Endothelial cell of umbilical vein (primary cell): ENCODE results near the gene PSMB2. TPM values are rescaled to one million over a fixed set of nuclear protein-coding genes. Genes with fewer than 3 reads are reported as not detected.

Source experiments
- BruUV-seq: library from RNA; stranded (reverse); fragments of 400-500 nt; replicated peaks from 2 replicates; lab custom pipeline; 2021; lab: Mats Ljungman, UMichigan
- CTCF ChIA-PET: fragments of 300-600, 350-600 bp; sonication (Branson Sonifier 250); formaldehyde crosslinking; loops from one replicate; lab custom pipeline; 2021; ENCODE audit warnings: antibody characterized with exemption, inconsistent platforms; lab: Charles Lee
- POLR2A ChIA-PET: fragments of 300-600, 350-600 bp; sonication (Branson Sonifier 250); formaldehyde crosslinking; loops from one replicate; lab custom pipeline; 2021; ENCODE audit warnings: antibody characterized with exemption, inconsistent platforms; lab: Charles Lee
- DNase-seq: peaks from one replicate; pipeline ENCODE4 v3.0.0-alpha.2; 2011; ENCODE audit warnings: low read depth, low spot score
- FAIRE-seq: peaks from 2 replicates; lab custom pipeline; 2011; peaks lifted over from hg19 to GRCh38; lab: Jason Lieb, UNC
- H2AFZ ChIP-seq: 2 replicates; pipeline ENCODE4 v1.6.0; 2012; ENCODE audit warnings: low read depth, low read length, control low read depth, inconsistent platforms
- H3K27ac ChIP-seq: 2 replicates; pipeline ENCODE4 v1.5.1; 2011; ENCODE audit warnings: low read depth, mild to moderate bottlenecking, control low read depth, low read length, moderate library complexity; ENCODE audit not compliant: insufficient read depth
- H3K27me3 ChIP-seq, 2 experiments: 2 replicates each; pipeline versions ENCODE4 v1.6.0 to v1.6.1; 2011; ENCODE audit warnings: low read length in 2 of 2, mixed read lengths in 1 of 2; ENCODE audit not compliant: control insufficient read depth in 2 of 2, insufficient read depth in 2 of 2
- H3K36me3 ChIP-seq, 2 experiments: 2 replicates in 1 of 2; 3 replicates in 1 of 2; pipeline ENCODE4 v1.5.1; 2011; ENCODE audit warnings: low read length in 2 of 2, mild to moderate bottlenecking in 1 of 2, moderate library complexity in 1 of 2; ENCODE audit not compliant: control insufficient read depth in 2 of 2, insufficient read depth in 2 of 2; ENCODE audit errors: extremely low read depth in 1 of 2
- H3K4me1 ChIP-seq: 3 replicates; pipeline ENCODE4 v1.5.1; 2011; ENCODE audit warnings: mild to moderate bottlenecking, low read length; ENCODE audit not compliant: control insufficient read depth, insufficient read depth; ENCODE audit errors: extremely low read depth
- H3K4me2 ChIP-seq: 2 replicates; pipeline ENCODE4 v1.6.1; 2011; ENCODE audit warnings: low read length, control low read depth, mixed read lengths; ENCODE audit not compliant: insufficient read depth
- H3K4me3 ChIP-seq, 3 experiments: fragments of 200-600 bp in 1 of 3; sonication (generic), shearing (Covaris generic) in 1 of 3; replicated peaks in 1 of 3; 2 replicates each; pipeline ENCODE4 v1.5.1; 2011 to 2016; ENCODE audit warnings: control low read depth in 3 of 3, low read length in 3 of 3, mild to moderate bottlenecking in 2 of 3, inconsistent platforms in 1 of 3, low read depth in 1 of 3, moderate library complexity in 1 of 3; ENCODE audit not compliant: insufficient read depth in 1 of 3
- H3K79me2 ChIP-seq: 2 replicates; pipeline ENCODE4 v1.6.0; 2012; ENCODE audit warnings: low read length, inconsistent platforms; ENCODE audit not compliant: control insufficient read depth, insufficient read depth
- H3K9ac ChIP-seq: replicated peaks from 2 replicates; pipeline ENCODE3; 2011; ENCODE audit warnings: low read length, control low read depth; ENCODE audit not compliant: insufficient read depth; ENCODE audit errors: extremely low read depth
- H3K9me1 ChIP-seq: replicated peaks from 3 replicates; pipeline ENCODE4 v1.6.0; 2011; ENCODE audit warnings: mild to moderate bottlenecking, low read length; ENCODE audit not compliant: control insufficient read depth, insufficient read depth; ENCODE audit errors: extremely low read depth
- H3K9me3 ChIP-seq: replicated peaks from 2 replicates; pipeline ENCODE4 v1.5.1; 2012; ENCODE audit warnings: low read length, inconsistent platforms; ENCODE audit not compliant: control insufficient read depth, insufficient read depth
- H4K20me1 ChIP-seq: replicated peaks from 2 replicates; pipeline ENCODE3; 2011; ENCODE audit warnings: mild to moderate bottlenecking, low read length; ENCODE audit not compliant: control insufficient read depth, insufficient read depth; ENCODE audit errors: extremely low read depth
- CTCF ChIP-seq, 2 donors: IDR thresholded peaks; 1 replicate in 1 of 2; 2 replicates in 1 of 2; pipeline ENCODE4 v1.5.1; 2011; ENCODE audit warnings: low read length in 2 of 2, mild to moderate bottlenecking in 2 of 2, moderate library complexity in 2 of 2, control low read depth in 1 of 2, inconsistent platforms in 1 of 2, low read depth in 1 of 2; ENCODE audit not compliant: insufficient read depth in 1 of 2; ENCODE audit errors: extremely low read depth in 1 of 2
- EZH2 ChIP-seq: IDR thresholded peaks from 2 replicates; pipeline ENCODE4 v1.6.1; 2012; ENCODE audit warnings: borderline replicate concordance, low read depth, mild to moderate bottlenecking, moderate library complexity, low read length, inconsistent platforms; ENCODE audit not compliant: severe bottlenecking
- FOS ChIP-seq: IDR thresholded peaks from 2 replicates; pipeline ENCODE4 v1.6.1; 2011; ENCODE audit warnings: mild to moderate bottlenecking, low read length, moderate library complexity, borderline replicate concordance; ENCODE audit not compliant: insufficient read depth
- GATA2 ChIP-seq: IDR thresholded peaks from 2 replicates; pipeline ENCODE4 v1.7.0; 2011; ENCODE audit warnings: low read depth, mild to moderate bottlenecking, moderate library complexity, mixed read lengths, low read length; ENCODE audit not compliant: insufficient read length, insufficient read depth
- JUN ChIP-seq: IDR thresholded peaks from 2 replicates; pipeline ENCODE4 v1.6.1; 2011; ENCODE audit warnings: borderline replicate concordance, low read depth; ENCODE audit not compliant: insufficient read length, insufficient read depth
- MAX ChIP-seq: IDR thresholded peaks from 2 replicates; pipeline ENCODE4 v1.6.1; 2011; ENCODE audit not compliant: insufficient read depth, insufficient read length
- MYC ChIP-seq: IDR thresholded peaks from one replicate; pipeline ENCODE4 v1.6.1; 2011; ENCODE audit warnings: mild to moderate bottlenecking, low read depth, low read length
- POLR2A ChIP-seq: IDR thresholded peaks from 2 replicates; pipeline ENCODE4 v1.6.1; 2012; ENCODE audit warnings: low read depth, mild to moderate bottlenecking, control low read depth, low read length
- POLR2AphosphoS5 ChIP-seq: IDR thresholded peaks from 2 replicates; pipeline ENCODE4 v1.6.1; 2012; ENCODE audit warnings: low read depth, mild to moderate bottlenecking, control low read depth, low read length, moderate library complexity; ENCODE audit not compliant: insufficient read depth
- dilution Hi-C: fragments of 300-500 bp; cut with MboI; formaldehyde crosslinking; loops from one replicate; pipeline ENCODE4 v1.15.0; 2019; ENCODE audit warnings: low sequenced_read_pairs; ENCODE audit not compliant: extremely low pct_ligation_motif_present
- intact Hi-C: fragments of 100-400 bp; cut with micrococcal nuclease; formaldehyde crosslinking; loops from one replicate; pipeline ENCODE4 v1.10.0; 2022
- polyA plus RNA-seq, 4 experiments: library from polyadenylated mRNA; depleted of rRNA in 3 of 4; stranded (reverse) in 3 of 4; unstranded in 1 of 4; fragments of >200 nt; gene quantifications; 2 replicates each; pipeline versions ENCODE4 v1.2.1 to v1.2.3, GENCODE V29; 2011 to 2012; ENCODE audit warnings: missing spikeins in 1 of 4
- total RNA-seq: library from RNA; stranded (reverse); gene quantifications from 2 replicates; pipeline ENCODE4 v1.2.3, GENCODE V29; 2021

PSMB2 gene
- total and polyA plus RNA-seq, 2 donors (not counting 3 experiments of a cell fraction or from before 2014, with no cell fraction given): 93.6 to 118 TPM

- no peak for FAIRE-seq
- H3K27ac ChIP-seq: no peak overlapping the region
- dilution Hi-C loops (no loop called here), intact Hi-C loops (no loop called here)
- no peaks in the 10 kb centered on the region for H3K79me2 ChIP-seq
- no peak overlapping the region for H3K4me2 ChIP-seq
- H3K4me1 ChIP-seq: no peaks in the 10 kb centered on the region
- no peaks in the 10 kb centered on the region for H3K9me3 ChIP-seq
- no peak overlapping the region for H3K4me3 ChIP-seq
- BruUV-seq: no TSS peak
- H3K36me3 ChIP-seq: no peaks in the 10 kb centered on the region
- H3K27me3 ChIP-seq: peaks cover 43% of the 10 kb centered on the region in 2 experiments
- ChIA-PET CTCF (no interaction called here), POLR2A (no interaction called here)
- no peaks in the 10 kb centered on the region for H3K9me1 ChIP-seq
- H2AFZ ChIP-seq: no peak overlapping the region
- H4K20me1 ChIP-seq: no peaks in the 10 kb centered on the region
- TF ChIP-seq FOS (no peak), EZH2 (no peak), JUN (no peak), POLR2A (no peak)
- no peak overlapping the region for H3K9ac ChIP-seq
- no peak for DNase-seq
Observed at GRCh38 chr1:35683012-35683411, 41.7 kb upstream of the PSMB2 start.

- no TSS peak for BruUV-seq
- Histone ChIP-seq H3K4me3 (no peak overlapping the region), H3K79me2 (no peaks in the 10 kb centered on the region), H2AFZ (no peak overlapping the region), H4K20me1 (no peaks in the 10 kb centered on the region), H3K9me1 (no peaks in the 10 kb centered on the region), H3K4me1 (no peaks in the 10 kb centered on the region), H3K36me3 (no peaks in the 10 kb centered on the region), H3K9me3 (no peaks in the 10 kb centered on the region), H3K9ac (no peak overlapping the region), H3K27ac (no peak overlapping the region), H3K27me3 (peaks cover 30 to 35% of the 10 kb centered on the region in 2 experiments), H3K4me2 (no peak overlapping the region)
- intact Hi-C loops: no loop called here
- dilution Hi-C loops: no loop called here
- no peak for TF ChIP-seq MYC
- TF ChIP-seq CTCF (IDR thresholded peaks at IDR 0.05; ENCODE audit: extremely low read depth in 1 of 2, insufficient read depth in 1 of 2, low read depth in 1 of 2, low read length in 2 of 2): no peak
- no peak for TF ChIP-seq MAX
- no peak for TF ChIP-seq JUN
- no peak for TF ChIP-seq POLR2AphosphoS5
- no peak for TF ChIP-seq GATA2
- TF ChIP-seq EZH2: no peak
- TF ChIP-seq POLR2A: no peak
- TF ChIP-seq FOS: no peak
- DNase-seq (no peak), FAIRE-seq (no peak)
- ChIA-PET POLR2A (no interaction called here), CTCF (no interaction called here)
Observed at GRCh38 chr1:35680271-35680670, 38.9 kb upstream of the PSMB2 start.
